ENCODE results near the gene ZBTB25.

The ZBTB25 gene

DNA sequence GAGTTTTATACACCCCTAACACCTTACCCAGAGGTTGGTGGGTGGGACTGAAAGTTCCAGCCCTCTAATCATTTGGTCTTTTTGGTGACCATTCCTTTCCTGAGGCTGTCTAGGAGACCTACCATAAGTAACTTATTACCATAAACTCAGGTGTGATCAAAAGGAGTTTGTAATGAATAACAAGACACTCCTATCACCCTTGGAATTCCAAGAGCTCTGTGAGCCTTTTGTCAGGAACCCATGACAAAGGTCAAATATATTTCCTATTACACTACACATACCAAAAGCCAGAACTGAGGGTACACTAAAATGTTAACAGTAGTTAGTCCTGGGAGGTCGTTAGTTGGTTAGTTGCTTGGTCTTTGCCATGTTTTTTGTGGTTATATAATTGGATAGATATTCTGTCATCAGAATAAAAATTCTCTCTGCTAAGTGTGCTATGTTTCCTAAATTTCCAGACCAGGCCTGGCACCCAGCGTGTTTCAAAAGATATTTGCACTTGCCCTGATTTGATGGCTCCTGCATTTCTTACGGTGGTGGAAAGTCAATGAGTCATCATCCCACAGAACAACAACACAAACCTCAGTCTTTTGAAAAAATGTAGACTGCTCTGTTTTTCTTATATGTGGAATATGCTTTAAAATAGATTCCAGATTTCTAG is 65.3 kb downstream of the ZBTB25 start:
- DNase-seq: no peak

DNA sequence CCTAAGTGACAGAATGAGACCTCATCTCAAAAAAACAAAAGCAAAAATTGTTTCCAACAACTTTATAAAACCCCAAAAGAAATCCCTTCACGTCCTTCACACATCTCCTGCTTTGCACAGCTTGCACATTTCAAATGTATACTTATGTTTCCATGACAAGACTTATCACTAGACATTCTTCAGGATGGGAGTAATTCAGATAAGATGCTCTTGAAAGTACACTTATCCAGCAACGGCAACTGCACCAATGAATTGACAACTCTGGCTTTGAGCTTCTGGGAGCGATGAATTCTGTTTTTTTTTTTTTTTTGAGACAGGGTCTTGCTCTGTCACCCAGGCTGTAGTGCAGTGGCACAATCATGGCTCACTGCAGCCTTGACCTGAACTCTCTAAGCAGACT is 69.1 kb downstream of the ZBTB25 start:
- DNase-seq: no peak

GRCh38 chr14:64423987-64424386 is 79.7 kb downstream of the ZBTB25 start:
- DNase-seq: no peak

DNA sequence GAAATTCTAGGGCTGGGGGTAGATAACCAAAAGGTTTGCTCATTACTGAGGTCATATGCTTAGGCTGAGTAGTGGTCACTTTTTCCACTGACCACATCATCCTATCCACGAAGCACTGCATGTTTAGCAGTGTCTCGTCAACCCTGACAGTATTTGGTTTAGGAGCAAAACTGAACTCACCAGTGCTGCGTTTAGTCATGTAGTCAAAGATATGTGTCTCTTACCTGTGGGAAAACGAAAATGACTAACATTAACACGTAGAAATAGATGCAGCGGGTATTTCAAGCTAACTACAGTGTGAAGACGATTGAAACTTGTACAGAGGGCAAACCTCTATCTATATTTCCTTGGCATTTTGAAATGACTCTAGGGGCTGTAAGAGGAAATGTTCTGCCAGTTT is 80.9 kb downstream of the ZBTB25 start:
- DNase-seq: no peak

- no peak for DNase-seq
Measured at GRCh38 chr14:64422005-64422404, 81.6 kb downstream of the ZBTB25 start.

- no peak for DNase-seq
Measured at GRCh38 chr14:64421166-64421565, 82.5 kb downstream of the ZBTB25 start.

GRCh38 chr14:64419003-64419402 is 84.6 kb downstream of the ZBTB25 start:
- DNase-seq: no peak

- DNase-seq: no peak
Measured at GRCh38 chr14:64417771-64418125, 85.9 kb downstream of the ZBTB25 start.

GRCh38 chr14:64417055-64417770 is 86.4 kb downstream of the ZBTB25 start:
- DNase-seq: no peak

DNA sequence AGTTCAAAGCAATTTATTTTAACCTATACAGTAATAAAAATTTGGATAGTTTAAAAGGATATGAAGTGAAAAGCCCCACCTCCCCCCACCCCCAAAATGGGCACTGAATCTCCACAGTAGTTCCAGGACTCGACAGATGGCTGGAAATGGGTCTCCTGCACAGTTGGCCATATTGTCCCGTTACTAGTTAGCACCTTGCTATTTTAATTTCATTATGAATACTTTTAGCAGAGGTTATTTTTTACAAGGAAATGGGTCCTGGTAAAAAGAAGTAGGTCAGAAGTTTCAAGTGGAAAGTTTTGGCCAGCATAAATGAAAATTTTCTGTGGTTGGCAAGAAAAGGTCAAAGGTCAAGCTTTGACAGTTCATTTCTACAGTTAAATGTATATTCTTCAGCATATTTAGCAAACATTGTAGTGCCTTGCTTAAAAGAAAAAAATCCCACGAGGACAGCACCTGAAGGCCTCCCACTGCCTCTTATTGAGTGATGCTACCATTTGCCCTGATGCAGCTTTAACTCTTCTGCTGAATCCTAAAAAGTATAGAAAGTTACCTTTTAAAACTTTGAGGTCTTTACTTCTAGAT is 87.2 kb downstream of the ZBTB25 start:
- no peak for DNase-seq

GRCh38 chr14:64412237-64412636 is 91.4 kb downstream of the ZBTB25 start:
- DNase-seq: no peak

DNA sequence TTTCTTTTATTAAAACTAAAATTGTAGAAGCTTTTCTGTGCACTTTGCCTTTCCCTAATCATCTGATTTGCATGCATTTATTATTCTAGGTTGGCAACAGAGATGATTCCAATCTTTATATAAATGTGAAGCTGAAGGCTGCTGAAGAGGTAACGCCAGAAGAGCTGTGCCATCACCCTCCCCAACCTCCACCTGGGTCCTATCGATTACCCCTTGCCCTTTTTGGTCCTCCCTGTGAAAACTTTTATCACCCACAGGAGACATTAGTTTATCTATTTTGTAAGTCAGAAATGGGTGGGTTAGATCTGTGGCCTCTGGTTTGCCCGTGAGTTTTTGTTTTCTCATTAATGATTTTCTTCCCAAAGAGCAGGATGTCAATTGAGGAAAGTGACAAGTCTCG is 92.6 kb downstream of the ZBTB25 start:
- DNase-seq: no peak

GRCh38 chr14:64410084-64410774 is 93.4 kb downstream of the ZBTB25 start:
- no peak for DNase-seq

DNA sequence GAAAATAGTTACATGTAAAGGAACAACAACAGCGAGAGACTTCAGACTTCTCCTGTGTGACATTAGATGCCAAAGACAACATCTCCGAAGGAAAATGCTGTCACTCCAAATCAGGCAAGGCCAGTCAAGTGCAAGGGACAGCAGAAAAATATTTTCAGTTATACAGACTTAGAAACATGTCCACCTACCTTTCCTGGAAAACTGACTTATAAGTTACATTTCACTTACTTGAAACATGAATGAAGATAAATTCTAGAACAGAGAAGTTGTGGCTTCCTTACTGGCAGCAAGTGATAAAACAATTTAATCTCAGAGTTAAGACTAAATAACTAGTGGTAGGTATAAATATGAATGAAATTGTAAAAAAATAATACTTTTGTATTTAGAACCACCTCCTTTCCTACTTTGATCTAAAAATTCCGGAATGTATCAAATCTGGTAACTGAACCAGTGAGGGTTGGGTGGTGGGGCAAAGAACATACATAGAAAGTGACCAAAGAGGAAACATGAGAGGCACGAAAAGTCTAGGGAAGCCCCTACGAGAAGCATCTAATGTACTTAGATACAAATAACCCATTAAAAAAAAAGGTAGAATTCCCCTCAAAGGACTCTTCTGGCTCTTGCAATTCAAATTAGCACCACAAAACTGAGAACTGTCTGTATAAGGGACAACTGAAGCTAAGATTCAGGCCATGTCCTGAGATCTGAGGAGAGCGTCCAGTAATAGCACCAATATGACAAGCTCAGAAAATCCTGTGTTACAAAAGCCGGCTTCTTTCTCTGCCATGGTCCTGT is 94.3 kb downstream of the ZBTB25 start:
- DNase-seq: no peak

DNA sequence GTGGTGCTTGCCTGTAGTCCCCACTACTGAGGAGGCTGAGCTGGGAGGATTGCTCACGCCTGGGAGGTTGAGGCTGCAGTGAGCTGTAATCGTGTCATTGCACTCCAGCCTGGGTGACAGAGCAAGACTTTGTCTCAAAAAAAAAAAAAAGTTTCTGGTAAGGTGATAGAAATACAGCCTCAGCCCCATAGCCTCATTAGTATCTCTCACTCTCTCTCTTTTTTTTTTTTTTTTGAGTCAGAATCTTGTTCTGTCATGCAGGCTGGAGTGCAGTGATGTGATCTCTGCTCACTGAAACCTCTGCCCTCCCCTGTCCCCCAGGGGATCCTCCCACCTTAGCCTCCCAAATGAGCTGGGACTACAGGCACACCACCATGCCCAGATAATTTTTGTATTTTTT is 96.3 kb downstream of the ZBTB25 start:
- no peak for DNase-seq

DNA sequence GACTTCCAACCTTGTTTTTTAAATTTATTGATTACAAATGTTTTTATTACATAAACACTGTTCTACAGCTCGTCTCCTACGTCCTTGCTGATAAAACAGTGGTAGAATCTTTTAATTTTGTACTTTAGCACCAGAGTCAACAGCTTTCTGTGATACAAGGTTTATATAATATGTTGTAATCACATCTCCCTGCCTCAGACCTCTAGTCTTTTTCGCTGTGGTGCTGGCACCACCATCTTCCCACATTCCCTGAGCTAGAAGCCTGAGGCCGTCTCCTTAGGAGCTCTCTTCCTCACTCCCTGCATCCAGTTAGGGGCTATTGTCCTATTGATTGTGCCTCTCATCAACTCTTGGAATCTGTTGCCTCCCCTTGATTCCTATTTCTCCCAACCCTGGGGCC is 98.3 kb downstream of the ZBTB25 start:
- DNase-seq: no peak

GRCh38 chr14:64401949-64402348 is 101.7 kb downstream of the ZBTB25 start:
- no peak for DNase-seq

DNA sequence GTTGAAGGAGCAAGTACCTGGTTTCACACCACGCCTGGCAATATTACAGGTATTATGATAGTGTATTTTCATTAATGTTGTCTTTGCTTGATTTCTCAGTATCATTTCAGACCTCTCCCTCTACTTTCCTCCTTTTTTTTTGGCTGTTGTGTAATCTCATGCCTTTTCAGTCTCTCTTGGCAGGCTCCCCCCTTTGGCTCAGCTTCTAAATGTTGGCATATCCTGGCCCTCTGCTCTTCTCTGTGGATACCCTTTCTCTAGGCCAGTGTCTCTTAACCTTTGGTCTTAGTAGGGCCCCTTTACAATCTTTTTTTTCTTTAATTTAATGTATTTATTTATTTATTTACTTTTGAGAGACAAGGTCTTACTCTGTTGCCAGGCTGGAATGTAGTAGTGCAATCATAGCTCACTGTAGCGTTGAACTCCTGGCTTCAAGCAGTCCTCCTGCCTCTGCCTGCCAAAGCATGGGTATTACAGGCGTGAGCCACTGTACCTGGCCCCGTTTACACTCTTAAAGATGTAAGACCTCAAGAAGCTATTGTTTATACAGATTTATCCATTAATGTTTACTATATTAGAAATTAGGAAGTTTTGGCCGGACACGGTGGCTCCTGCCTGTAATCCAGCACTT is 102.7 kb downstream of the ZBTB25 start:
- no peak for DNase-seq
